Stimulated activated CD4-positive, alpha-beta T cell treated with anti-CD3 and anti-CD28 coated beads, Interleukin-4, amount 100 ng/mL, for 24 hours (primary cell): ENCODE results near the gene TTLL6.
"Not testable (repeated sequence)": the region's sequence is repeated elsewhere in the genome, so short reads cannot be mapped to it uniquely, and the experiment has no call there.

Experiments
- DNase-seq: peaks from one replicate; pipeline ENCODE4 v3.0.0-alpha.2; 2020

Gene TTLL6

DNA sequence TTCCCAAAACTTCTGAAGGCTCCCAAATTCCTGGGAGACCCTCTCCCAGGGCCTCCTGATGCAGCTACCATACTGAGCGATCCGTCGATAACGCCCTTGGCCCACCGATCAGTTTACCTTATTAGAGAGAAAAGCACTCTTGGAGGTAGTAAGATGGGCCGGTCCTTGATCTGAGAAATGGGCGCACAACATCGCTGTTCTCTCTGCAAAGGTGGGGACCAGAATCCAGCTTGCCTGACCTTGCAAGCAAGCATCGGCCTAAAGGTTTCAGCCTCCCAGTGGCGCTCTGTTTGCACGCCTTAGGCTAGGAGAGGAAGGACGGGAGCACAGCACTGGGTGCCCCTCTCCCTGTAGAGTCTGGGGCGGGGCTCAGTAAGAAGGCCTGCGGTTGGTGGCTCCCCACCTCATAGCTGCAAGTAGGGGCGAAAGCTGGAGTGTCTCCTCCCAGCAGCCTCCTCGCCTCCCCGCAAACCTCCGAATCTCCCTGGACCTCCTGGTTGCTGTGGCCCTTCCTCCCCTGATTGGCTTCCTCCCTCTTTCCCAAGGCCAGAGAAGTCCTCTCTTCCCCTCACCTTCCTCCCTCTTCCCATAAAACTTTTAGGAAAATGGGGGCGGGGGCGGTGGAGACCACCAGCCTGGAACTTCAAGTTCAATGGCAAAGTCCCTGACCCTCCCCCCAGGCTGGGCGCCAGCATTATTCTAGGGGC, 94.7 kb downstream of the TTLL6 start, which contains the start of gene PRAC1:
Gene PRAC1 (minus strand): TSS at position 318 of the 707 bp plus-strand sequence. CDS start 126 bp downstream, at position 192.
- no peak for DNase-seq

DNA sequence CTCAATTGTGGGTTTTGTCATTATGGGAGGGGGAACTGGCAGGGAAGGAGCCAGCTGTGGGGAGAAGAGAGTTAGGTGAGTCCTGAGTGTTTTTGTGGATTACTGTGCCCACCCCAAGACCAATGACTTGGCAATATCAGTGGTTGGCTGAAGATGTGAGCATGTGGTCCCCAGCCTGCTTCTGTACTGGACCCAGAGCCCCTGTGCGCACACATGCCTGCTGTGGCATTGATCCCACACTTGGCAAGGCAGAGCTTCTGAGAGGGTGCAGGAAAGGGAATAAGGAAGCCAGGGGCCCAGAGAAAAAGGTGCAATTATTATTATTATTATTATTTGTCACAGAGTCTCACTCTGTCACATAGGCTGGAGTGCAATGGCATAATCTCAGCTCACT, 96.0 kb downstream of the TTLL6 start:
- DNase-seq, result no peak

DNA sequence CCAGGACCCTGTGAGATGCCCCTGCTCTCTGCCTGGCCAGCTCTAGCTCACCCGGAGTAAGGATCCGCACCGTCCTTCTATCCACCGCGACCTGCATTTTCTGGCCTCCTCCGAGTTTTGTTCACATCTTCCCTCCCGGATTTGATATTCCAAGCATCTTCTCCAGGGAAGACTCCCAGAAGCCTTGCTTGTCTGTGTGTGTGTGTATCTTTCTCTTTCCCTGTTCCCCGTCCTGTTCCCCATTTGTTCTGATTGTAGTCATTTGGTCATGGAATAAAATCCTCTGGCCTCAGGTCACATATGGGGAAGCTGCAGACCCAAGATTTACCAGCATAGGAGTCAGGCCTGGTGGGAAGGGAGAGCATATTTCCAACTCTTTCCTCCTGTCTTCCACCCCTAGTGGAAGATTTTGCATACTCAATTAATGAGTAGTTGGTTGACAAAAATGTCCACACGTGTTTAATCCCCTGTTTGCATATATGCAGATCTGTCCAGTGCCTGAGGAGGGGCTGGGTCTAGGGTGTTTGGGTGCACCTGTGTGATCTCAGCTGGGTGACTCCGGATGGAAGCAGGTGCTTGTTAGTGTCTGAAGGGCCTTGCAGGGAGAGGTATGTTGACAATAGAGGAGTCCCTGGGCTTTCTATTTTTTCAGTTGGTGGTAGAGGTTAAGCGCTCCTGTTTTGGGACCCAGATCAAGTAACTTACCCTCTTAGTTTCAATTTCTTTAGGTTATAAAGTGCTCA, 96.6 kb downstream of the TTLL6 start:
- no peak for DNase-seq

DNA sequence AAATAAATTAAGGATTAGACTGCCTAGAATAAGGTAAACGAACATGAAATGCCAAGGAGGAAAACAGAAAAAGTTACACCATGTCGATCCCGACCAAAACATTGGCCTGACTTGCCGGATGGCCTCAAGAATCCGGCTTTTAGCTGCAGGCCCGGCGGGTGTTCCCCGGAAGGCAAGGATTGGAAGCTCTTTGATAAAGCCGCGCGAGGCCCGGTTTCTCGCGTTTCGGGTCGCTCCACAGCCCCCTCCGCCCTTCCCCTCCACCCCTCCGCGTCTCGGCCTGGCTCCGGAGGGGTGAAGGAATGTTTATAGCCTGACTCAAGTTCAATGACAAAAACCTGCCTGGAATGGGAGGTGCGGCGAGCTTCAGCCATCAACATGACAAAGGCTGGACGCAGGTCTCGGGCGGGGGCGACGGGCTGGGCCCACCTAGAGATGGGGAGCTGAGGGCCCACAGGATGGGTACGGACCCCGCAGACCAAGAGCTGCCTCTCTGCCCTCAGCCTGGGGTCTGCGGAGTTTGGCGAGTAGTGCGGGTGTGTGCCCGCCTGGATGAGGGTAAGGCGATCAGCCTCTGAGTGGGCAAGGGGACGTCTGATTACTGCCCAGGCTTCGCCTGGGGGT, 97.3 kb downstream of the TTLL6 start:
- DNase-seq, result no peak

DNA sequence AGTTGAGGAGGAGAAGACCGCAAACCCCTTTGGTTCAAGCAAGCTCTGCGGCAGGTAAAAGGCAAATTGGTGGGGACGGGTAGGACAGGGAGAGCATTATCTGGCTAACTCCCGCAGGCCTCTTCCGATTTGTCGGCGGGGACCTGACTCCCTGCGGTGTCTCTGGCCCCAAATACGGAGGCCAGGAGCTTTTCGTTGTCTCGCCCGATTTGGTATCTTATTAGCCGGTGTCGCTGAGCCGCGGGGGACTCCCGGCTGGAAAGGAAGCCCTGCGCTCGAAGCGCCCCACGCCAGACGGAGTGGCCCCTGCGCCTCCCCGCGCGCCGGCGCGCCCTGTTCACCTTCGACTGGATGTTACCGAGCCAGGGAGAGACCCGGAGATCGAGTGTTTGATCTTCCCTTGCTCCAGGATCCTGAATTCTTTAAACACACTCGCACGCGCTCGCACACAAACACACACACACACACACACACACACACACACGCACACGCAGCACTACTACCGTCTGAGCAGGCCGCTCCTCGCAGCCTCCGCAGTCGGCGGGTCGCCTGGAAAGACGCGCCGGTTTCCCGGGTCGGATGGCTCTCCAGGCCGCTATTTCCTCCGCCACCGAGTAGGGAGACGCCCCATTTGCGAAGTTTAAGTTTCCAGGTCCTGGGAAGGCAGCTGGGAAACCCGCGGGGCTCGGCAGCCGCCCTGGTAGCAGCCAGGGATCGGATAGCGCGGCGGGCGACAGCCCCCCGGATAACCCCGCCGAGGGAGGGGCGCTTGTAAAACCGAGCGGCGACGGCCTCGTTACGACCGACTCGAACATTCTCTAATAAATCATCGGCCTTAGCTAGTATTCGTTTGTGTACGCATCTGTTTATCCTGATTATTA, 98.0 kb downstream of the TTLL6 start:
- no peak for DNase-seq

DNA sequence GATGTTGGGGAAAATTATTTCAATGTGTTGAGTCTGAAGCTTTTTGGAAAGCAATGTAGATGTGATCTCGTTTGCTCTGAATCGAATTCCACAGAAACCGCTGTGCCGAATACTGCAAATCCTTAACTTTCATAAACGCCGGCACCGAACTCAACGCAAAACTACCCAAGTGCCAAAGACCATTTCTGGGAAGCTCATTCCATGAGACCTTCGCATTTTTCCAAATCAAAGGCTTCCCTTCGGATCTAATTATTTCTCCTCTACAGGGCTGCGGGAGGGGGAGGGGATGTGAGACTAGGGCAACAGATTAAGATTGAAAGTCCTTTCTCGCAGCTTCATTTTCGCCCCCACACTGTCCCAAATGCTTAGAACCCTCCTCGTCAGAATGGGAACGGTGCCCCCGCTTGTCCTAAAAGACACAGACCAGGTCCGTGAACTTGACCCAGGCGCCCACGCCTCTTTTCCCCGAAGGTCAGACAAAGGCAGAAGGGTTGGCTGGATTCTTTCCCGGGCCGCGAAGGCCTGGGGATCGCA, 98.7 kb downstream of the TTLL6 start:
- DNase-seq, result no peak

DNA sequence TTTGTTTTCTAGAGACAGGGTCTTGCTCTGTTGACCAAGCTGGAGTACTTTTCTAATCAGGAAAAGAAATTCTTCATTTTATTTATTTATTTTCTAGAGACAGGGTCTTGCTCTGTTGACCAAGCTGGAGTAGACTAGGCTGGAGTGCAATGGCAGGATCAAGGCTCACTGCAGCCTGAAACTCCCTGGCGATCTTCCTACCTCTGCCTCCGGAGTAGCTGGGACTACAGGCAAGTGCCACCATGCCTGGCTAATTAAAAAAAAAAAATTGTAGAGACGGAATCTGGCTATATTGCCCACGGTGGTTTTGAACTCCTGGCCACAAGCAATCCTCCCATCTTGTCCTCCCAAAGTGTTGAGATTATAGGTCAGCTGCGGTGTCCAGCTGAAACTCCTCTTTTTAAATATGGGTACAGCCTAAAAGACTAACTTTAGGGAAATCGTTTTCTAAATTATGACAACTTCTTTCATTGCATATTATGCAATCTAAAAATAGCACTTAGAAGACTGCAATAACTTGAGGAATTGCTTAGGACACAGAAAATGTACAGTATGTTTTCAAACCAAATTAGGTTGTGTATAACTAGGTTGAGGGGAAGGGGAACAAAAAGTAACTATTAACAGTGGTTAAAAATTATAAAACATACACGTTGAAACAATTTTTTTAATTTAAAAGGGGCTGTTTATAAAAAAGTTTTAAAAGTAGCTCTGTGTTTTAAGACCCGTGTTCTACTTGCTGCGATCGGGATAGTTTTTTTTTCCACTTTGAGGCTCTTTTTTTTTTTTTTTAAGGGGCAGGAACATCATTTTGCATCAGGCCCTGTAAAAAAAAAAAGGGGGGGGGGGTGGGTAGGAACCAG, 99.4 kb downstream of the TTLL6 start:
- DNase-seq, result no peak

DNA sequence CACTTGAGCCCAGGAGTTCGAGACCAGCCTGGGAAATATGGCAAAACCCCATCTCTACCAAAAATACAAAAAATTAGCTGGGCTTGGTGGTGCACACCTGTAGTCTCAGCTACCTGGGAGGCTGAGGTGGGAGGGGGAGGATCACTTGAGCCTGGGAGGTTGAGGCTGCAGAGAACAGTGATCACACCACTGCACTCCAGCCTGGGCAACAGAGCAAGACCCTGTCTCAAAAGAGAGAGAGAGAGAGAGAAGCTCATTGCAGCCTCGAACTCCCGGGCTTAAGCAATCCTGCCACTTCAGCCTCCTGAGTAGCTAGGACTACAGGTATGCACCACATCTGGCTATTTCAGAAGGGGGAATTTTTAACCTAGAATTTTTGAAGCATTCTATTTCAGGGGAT, 100.5 kb downstream of the TTLL6 start:
- DNase-seq, result not testable (repeated sequence)

DNA sequence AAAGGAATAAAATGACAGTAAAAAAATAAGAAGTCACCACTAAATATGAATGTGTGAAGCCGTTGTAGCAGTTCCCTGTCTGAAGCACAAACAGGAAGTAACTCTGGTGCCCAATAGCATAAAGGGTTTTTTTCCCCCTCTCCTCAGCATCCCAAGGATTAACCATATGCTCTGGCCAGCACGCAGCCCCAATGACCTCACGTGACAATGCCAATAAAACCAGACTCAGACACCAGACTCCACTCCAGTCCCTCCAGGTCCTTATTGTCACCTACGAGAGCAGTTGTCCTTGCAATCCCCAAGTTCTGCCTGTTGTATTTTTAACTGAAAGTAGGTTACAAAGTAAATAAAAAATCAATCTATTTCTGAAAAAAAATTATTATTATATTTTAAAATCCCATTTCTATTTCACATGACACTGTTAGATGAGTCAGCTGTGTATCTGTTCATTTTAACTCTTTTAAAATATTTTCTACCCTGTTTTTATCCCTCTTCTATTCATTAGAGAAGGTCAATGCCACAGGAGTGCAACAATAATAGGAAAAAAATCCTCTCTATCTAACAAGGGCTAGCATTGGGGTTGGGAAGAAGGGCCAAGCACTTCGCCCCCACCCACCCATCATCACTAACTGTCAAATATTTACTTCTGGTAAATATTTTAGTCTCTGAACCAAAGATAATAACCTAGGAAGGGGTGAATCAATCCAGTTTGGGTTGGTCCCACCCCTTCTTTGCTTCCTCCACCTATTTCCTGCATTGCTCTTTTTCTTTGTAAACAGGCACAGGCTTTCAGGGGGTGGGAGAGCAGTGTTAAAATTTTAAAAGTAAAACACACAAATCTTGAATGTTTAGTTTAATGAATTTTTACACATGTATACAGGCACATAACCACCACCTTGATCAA, 101.3 kb downstream of the TTLL6 start:
- DNase-seq, result no peak
